GM18867 (cell line): Measurements from ENCODE around the gene TSPEAR.
"Not testable (repeated sequence)": the region's sequence is repeated elsewhere in the genome, so short reads cannot be mapped to it uniquely, and the experiment has no call there.

Source experiments
- ATAC-seq: cut with Tn5 transposase; IDR thresholded peaks from one replicate; pipeline ENCODE4 v1.9.1; 2021; ENCODE audit warnings: mild to moderate bottlenecking, moderate library complexity; ENCODE audit not compliant: unreplicated experiment

TSPEAR gene

GRCh38 chr21:44592446-44593311, 118.7 kb downstream of the TSPEAR start, which contains the start of gene KRTAP10-6:
KRTAP10-6 (minus strand) TSS chr21:44592505; CDS start chr21:44592484, 21 bp downstream.
- ATAC-seq: no peak

DNA sequence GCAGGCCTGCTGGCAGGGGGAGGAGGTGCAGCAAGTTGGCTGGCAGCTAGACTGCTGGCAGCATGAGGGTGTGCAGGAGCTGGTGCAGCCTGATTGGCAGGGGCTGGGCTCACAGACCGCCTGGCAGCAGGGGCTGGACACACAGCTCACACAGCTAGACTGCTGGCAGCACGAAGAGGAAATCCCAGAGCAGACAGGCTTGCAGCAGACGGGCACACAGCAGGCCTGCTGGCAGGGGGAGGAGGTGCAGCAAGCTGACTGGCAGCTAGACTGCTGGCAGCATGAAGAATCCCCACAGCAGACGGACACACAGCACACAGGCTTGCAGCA, 119.6 kb downstream of the TSPEAR start:
- ATAC-seq: not testable (repeated sequence)

- ATAC-seq: not testable (repeated sequence)
Observed at GRCh38 chr21:44590897-44591800, 120.2 kb downstream of the TSPEAR start.

GRCh38 chr21:44590311-44590721, 121.1 kb downstream of the TSPEAR start:
- no peak for ATAC-seq

DNA sequence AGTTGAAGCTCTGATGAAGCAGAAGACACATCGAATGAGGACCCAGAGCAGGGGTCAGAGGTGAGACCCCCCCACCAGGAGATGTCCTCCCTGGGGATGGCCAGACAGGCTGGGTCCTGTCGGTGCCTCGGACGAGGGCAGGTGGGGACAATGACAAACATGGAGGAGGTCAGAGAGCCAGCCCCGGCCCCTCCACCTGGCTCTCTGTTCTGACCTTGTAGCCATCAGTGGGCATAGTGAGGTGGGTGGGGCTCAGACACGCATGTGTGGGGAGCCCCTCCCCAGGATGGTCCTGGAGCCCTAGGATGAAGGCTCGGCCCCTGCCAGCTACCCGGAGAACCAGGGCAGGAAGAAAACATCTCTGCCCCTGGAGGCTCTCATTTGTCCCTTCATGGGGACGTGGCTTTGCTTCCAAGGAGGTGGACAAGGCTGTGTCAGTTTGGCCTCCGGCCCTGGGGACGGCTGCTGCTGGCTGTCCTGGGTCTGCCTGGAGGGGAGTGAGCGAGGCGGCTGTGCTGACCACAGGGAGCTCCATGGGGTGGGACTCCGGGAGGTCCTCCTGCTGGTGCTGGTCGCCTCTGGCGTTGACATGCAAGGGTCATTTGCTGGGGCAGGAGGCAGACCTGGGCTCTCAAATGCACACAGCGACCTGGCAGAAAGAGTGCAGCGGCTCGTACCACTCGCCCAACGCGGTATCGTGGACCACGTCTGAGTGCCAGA, 121.6 kb downstream of the TSPEAR start:
- no peak for ATAC-seq

DNA sequence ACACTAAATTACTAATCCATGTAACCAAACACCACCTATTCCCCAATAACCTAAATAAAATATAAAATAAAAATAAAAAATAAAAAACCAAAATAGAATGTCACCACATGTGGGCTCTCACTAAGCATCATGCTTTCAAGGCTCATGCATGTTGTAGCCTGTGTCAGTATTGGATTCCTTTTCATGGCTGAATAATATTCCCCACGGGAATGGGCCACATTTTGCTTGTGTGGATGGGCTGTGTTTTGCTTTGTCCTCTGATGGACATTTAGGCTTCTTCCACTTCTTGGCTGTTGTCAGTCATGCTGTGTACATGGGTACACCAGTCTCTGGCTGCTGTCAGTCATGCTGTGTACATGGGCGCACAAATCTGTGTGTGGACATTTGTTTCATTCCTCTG, 122.3 kb downstream of the TSPEAR start:
- no peak for ATAC-seq

GRCh38 chr21:44585892-44586291, 125.5 kb downstream of the TSPEAR start:
- no peak for ATAC-seq

- no peak for ATAC-seq
Observed at GRCh38 chr21:44583800-44584147, 127.6 kb downstream of the TSPEAR start.

- no peak for ATAC-seq
Observed at GRCh38 chr21:44583089-44583799, 128.1 kb downstream of the TSPEAR start.

DNA sequence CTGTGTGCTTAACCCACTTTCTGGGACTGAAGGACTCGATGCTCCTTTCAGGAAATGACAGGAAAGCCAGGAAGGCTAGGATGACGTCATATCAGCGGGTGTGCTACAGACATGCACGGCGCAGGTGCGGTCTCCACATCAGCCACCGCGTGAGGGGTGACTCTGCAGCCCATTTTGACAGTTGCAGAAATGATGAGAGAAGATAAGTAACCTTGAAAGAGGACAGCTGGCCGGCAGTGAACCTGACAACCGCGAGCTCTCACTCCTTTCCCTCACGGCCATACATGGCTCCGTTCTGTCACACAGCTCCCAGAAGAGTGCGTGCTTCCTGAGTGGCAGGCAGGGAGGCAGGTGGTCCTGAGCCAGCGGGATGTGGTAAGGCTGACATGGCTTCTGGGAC, 129.3 kb downstream of the TSPEAR start:
- no peak for ATAC-seq

GRCh38 chr21:44581158-44581557, 130.2 kb downstream of the TSPEAR start:
- no peak for ATAC-seq

DNA sequence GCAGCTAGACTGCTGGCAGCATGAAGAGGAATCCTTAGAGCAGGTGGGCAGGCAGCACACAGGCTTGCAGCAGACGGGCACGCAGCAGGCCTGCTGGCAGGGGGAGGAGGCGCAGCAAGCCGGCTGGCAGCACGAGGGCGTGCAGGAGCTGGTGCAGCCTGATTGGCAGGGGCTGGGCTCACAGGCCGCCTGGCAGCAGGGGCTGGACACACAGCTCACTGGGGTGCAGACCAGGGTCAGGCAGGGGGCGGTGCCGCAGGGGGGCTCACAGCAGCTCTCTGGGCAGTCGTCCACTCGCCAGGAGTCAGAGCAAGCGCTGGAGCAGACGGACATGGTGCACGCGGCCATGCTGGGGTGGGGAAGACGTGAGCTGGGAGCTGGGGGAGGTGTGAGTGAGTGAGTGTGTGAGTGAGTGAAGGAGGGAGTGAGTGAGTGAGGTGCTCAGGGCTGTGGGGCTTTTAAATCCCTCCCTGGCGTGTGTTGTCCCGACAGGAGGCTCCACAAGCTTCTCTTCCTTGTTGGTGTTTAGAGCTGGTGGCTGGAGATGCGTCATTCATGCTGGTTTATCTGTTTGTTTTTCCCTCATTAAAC, 131.0 kb downstream of the TSPEAR start, which contains the start of gene KRTAP10-5:
Gene KRTAP10-5 (minus strand): TSS at position 374 of the 591 bp plus-strand sequence. CDS start 26 bp downstream, at position 348.
- not testable (repeated sequence) for ATAC-seq

DNA sequence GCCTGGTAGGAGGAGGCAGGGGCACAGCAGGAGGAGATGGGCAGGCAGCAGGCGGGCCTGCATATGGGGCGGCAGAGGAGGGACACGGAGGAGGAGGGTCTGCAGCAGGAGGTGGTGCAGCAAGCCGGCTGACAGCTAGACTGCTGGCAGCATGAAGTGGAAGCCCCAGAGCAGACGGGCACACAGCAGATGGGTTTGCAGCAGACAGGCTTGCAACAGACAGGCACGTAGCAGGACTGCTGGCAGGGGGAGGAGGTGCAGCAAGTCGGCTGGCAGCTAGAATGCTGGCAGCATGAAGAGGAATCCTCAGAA, 131.6 kb downstream of the TSPEAR start:
- no peak for ATAC-seq

GRCh38 chr21:44579056-44579832, 132.1 kb downstream of the TSPEAR start:
- ATAC-seq: no peak

DNA sequence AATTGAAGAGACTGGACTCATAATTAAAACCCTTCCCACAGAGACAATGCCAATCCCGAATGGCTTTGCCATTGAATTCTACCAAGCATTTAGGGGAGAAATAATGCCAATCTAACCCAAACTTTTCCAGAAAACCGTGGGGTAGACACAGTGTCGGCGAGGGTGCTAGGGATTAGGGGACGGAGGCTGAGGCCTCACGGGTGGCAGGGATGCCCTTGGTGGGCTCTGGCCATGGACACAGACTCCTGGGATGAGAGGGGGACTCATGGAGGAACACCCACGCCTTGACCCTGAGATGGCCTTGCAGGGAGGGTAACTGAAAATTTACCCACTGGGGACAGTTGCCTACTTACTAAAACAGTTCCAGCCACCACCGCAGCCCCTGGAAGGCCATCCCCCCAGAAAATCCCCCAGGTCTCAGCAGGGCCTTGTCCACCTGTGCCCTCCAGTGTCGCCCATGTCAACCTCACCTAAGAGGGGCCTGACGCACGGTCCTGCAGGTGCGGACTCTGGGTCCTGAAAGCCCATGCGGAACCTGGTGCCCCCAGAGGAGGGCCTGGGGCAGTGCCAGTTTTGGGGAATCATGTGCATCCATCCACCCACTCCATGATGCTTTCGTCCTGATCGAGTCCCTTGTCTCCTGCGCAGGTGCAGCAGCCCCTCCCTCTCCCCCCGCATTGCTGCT, 132.9 kb downstream of the TSPEAR start:
- no peak for ATAC-seq

- ATAC-seq: no peak
Observed at GRCh38 chr21:44576025-44576420, 135.3 kb downstream of the TSPEAR start.

DNA sequence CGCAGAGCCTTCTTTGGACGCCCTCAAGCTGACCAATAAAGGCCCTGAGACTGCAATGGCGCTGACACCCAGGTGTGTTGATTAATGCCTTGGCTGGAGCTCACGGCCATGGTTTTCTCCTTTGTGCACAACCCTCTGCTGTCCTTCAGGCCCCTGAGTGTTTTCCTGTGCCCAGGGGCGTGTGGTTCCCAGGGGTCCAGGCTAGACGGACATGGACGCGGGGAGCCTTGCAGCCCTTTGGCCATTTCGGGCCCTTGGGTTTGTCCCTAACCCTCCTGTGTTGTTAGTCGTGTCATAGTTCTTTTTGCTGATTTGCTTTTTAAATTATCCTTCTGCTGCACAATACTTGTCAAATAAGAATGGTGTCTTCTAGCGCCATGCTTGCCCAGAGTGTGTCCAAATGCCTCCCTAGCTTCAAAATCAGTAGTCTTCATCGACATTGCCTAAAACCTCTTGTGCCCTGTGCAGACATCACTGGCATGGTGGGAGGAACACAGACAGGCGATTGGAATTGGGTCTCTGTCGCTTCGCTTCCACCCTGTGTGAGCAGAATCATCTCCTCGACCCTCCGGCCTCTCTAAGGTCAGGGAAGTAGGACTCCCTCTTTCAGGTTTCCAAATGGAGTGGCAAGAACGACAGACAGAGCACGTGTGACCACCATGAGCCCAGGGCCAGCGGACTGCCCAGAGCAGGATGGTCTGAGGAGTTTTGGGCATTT, 135.9 kb downstream of the TSPEAR start:
- no peak for ATAC-seq
